B cell (primary cell): ENCODE results near the gene MYO16. TPM values are rescaled to one million over a fixed set of nuclear protein-coding genes. Genes with fewer than 3 reads are reported as not detected.

Experiments
- ATAC-seq: fragments of 200-7000 bp; cut with Tn5 transposase; one replicate; pipeline ENCODE4 v1.10.0; 2021; ENCODE audit warnings: low read depth, mild to moderate bottlenecking, moderate number of reproducible peaks, moderate library complexity
- CTCF ChIA-PET: fragments of 350-600 bp; sonication (Branson Sonifier 250); formaldehyde crosslinking; loops from one replicate; lab custom pipeline; 2021; ENCODE audit warnings: antibody characterized with exemption, inconsistent platforms; lab: Charles Lee
- POLR2A ChIA-PET: fragments of 350-600 bp; sonication (Branson Sonifier 250); formaldehyde crosslinking; loops from one replicate; lab custom pipeline; 2021; ENCODE audit warnings: antibody characterized with exemption; lab: Charles Lee
- DNase-seq: peaks from one replicate; pipeline ENCODE4 v3.0.0; 2013
- H2AFZ ChIP-seq: 2 replicates; pipeline ENCODE4 v1.6.1; 2012; ENCODE audit warnings: mild to moderate bottlenecking, low read depth, low read length; ENCODE audit not compliant: insufficient read depth, poor library complexity, severe bottlenecking
- H3K27ac ChIP-seq, 2 donors: 1 replicate in 1 of 2; 2 replicates in 1 of 2; pipeline ENCODE4 v1.5.1; 2012 to 2013; ENCODE audit warnings: low read length in 2 of 2, mild to moderate bottlenecking in 2 of 2, moderate library complexity in 1 of 2
- H3K27me3 ChIP-seq, 4 experiments: fragments of 200-600 bp in 1 of 4; sonication (generic) in 1 of 4; replicated peaks in 1 of 4; 1 replicate in 2 of 4; 2 replicates in 2 of 4; pipeline versions ENCODE4 v1.6.1 to v1.7.0; 2013 to 2016; ENCODE audit warnings: low read length in 3 of 4, mild to moderate bottlenecking in 2 of 4, mixed read lengths in 1 of 4, moderate library complexity in 1 of 4; ENCODE audit not compliant: insufficient read depth in 4 of 4, control insufficient read depth in 3 of 4; ENCODE audit errors: control extremely low read depth in 1 of 4
- H3K36me3 ChIP-seq, 2 experiments: replicated peaks in 1 of 2; 1 replicate in 1 of 2; 2 replicates in 1 of 2; pipeline versions ENCODE4 v1.6.1 to v1.7.1; 2013; ENCODE audit warnings: low read length in 1 of 2; ENCODE audit not compliant: insufficient read depth in 2 of 2, control insufficient read depth in 1 of 2; ENCODE audit errors: control extremely low read depth in 1 of 2, extremely low read depth in 1 of 2
- H3K4me1 ChIP-seq, 2 donors: fragments of 200-600 bp in 1 of 2; sonication (generic) in 1 of 2; 1 replicate in 1 of 2; 2 replicates in 1 of 2; pipeline versions ENCODE4 v1.5.1 to v1.6.1; 2013 to 2017; ENCODE audit warnings: low read length in 2 of 2; ENCODE audit not compliant: control insufficient read depth in 2 of 2, insufficient read depth in 2 of 2
- H3K4me2 ChIP-seq: replicated peaks from 2 replicates; pipeline ENCODE3; 2012; ENCODE audit warnings: mild to moderate bottlenecking, low read depth, low read length; ENCODE audit not compliant: poor library complexity, severe bottlenecking
- H3K4me3 ChIP-seq, 5 experiments: fragments of 200-600 bp in 1 of 5; sonication (generic) in 1 of 5; 1 replicate in 3 of 5; 2 replicates in 2 of 5; pipeline versions ENCODE4 v1.5.1 to v1.7.0; 2011 to 2016; ENCODE audit warnings: low read length in 4 of 5, mild to moderate bottlenecking in 4 of 5, low read depth in 2 of 5, control low read depth in 1 of 5, moderate library complexity in 1 of 5; ENCODE audit not compliant: insufficient read depth in 1 of 5; ENCODE audit errors: control extremely low read depth in 1 of 5, extremely low read depth in 1 of 5
- H3K79me2 ChIP-seq: fragments of 200-600 bp; sonication (generic); one replicate; pipeline ENCODE4 v1.6.0; 2016; ENCODE audit warnings: low read length; ENCODE audit not compliant: control insufficient read depth, insufficient read depth
- H3K9ac ChIP-seq: fragments of 200-600 bp; sonication (generic); 2 replicates; pipeline ENCODE4 v1.6.1; 2017; ENCODE audit warnings: mild to moderate bottlenecking, low read length, moderate library complexity
- H3K9me3 ChIP-seq, 3 donors: one replicate each; pipeline versions ENCODE4 v1.6.1 to v1.7.1; 2013; ENCODE audit warnings: low read length in 2 of 3; ENCODE audit not compliant: control insufficient read depth in 2 of 3, insufficient read depth in 1 of 3; ENCODE audit errors: control extremely low read depth in 1 of 3
- H4K20me1 ChIP-seq: 2 replicates; pipeline ENCODE4 v1.6.0; 2012; ENCODE audit warnings: mild to moderate bottlenecking, low read length; ENCODE audit not compliant: insufficient read depth, control insufficient read depth, poor library complexity, severe bottlenecking
- H3K27ac Mint-ChIP-seq: one replicate; pipeline ENCODE4 v1.8.0; 2021; ENCODE audit warnings: mixed read lengths
- H3K27me3 Mint-ChIP-seq: one replicate; pipeline ENCODE4 v1.8.0; 2021; ENCODE audit warnings: mixed read lengths
- H3K4me1 Mint-ChIP-seq: one replicate; pipeline ENCODE4 v1.8.0; 2021; ENCODE audit warnings: mixed read lengths
- H3K4me3 Mint-ChIP-seq: one replicate; pipeline ENCODE4 v1.8.0; 2021; ENCODE audit warnings: mixed read lengths
- H3K9me3 Mint-ChIP-seq: one replicate; pipeline ENCODE4 v1.8.0; 2022; ENCODE audit warnings: mixed read lengths; ENCODE audit not compliant: insufficient read depth
- CTCF ChIP-seq: fragments of 200-600 bp; IDR thresholded peaks from one replicate; pipeline ENCODE4 v1.8.0; 2022; ENCODE audit warnings: antibody characterized with exemption, mild to moderate bottlenecking
- EZH2 ChIP-seq: IDR thresholded peaks from 2 replicates; pipeline ENCODE4 v1.6.1; 2012; ENCODE audit warnings: borderline replicate concordance, low read depth, mild to moderate bottlenecking, moderate library complexity, low read length; ENCODE audit not compliant: insufficient read depth, poor library complexity, severe bottlenecking
- WGBS: methylation state at CpG from one replicate; pipeline ENCODE4 v1.1.5; 2013; ENCODE audit warnings: missing lambda C conversion rate; ENCODE audit not compliant: insufficient coverage; 5-methylcytosine and 5-hydroxymethylcytosine counted together
- intact Hi-C: fragments of 100-400 bp; cut with micrococcal nuclease; formaldehyde crosslinking; loops from one replicate; pipeline ENCODE4 v1.10.0; 2022
- polyA plus RNA-seq: library from polyadenylated mRNA; depleted of rRNA; stranded (reverse); fragments of >200 nt; gene quantifications from 2 replicates; pipeline ENCODE4 v1.2.3, GENCODE V29; 2012
- total RNA-seq, 2 donors: library from RNA; stranded (reverse); fragments of 120-200 nt in 1 of 2; gene quantifications; 1 replicate in 1 of 2; 2 replicates in 1 of 2; pipeline versions ENCODE4 v1.2.3 to v1.2.4, GENCODE V29; 2013 to 2022

MYO16 gene
- total and polyA plus RNA-seq, 2 donors (not counting 1 experiment from before 2014, with no cell fraction given): not detected

DNA sequence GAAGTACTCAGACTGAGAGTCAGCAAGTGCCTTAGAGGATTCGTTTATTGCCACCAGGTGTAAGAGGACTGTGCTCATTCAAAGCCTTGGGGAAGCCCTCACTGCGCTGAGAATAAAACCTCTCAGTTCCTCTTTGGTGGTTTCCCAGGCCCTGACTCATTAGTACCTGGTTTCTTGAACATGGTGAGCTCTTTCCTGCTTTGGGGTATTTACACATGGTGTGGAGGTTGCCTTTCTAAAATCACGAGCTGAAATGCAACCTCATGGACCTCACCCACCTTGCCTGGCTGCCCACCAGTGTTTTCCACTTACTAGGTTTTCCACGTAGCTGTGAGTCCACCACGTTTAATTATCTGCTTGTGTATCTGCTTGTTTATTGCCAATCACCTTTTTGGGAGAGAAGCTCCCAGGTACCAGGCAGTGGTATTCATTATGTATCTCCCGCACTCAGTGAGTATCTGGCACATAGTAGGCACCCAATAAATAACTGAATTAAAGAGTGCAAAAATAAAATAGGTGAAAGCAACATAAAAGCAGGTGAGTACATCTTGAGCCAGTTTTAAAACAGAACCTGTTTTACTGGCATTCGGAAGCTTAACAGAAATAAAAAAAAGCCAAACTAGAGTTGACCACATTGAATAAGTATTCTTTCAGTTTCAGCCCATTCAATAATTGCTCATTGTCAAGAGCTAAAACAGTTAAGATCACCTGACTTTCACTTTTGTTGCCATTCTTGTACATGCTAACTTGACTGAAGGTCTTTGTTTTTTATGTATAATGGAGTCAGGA is 533.0 kb downstream of the MYO16 start:
- H3K27me3 Mint-ChIP-seq: peaks cover 26% of the 10 kb centered on the region
- H3K9me3 ChIP-seq: no peaks in the 10 kb centered on the region
- CTCF ChIA-PET: interaction anchor here (0.7 to 1.8 kb wide), 4 partner anchors 16 to 625 kb away, joined by 3 to 5 read pairs (median 4); no protein-coding TSS in a partner anchor
- H3K4me3 ChIP-seq: no peak overlapping the region
- H3K27ac Mint-ChIP-seq: peak overlapping the region; percentile 85
- no peaks in the 10 kb centered on the region for H4K20me1 ChIP-seq
- intact Hi-C loops: loop anchor here (2.0 to 10.0 kb wide), 4 partner anchors 18 to 948 kb away; partner anchors contain the start of genes ABHD13, IRS2 and LIG4
- peaks cover 18 to 33% of the 10 kb centered on the region in 2 donors for H3K4me1 ChIP-seq
- H2AFZ ChIP-seq: no peak overlapping the region
- peaks cover 37% of the 10 kb centered on the region for H3K4me1 Mint-ChIP-seq
- ATAC-seq (peak; percentile 93), DNase-seq (peak; percentile 86)
- peak overlapping the region; percentile 54 for H3K4me2 ChIP-seq
- WGBS: 20% methylated on average over 4 of the region's 7 CpGs
- no peaks in the 10 kb centered on the region for H3K36me3 ChIP-seq
- H3K27ac ChIP-seq: peak overlapping the region in 1 of 2 donors; percentile 50
- H3K9me3 Mint-ChIP-seq: no peaks in the 10 kb centered on the region
- H3K79me2 ChIP-seq: no peaks in the 10 kb centered on the region
- no peak for TF ChIP-seq EZH2
- TF ChIP-seq CTCF: no peak
- peak overlapping the region; percentile 7 for H3K9ac ChIP-seq
- H3K27me3 ChIP-seq: peaks cover 0 to 4% (median 2%) of the 10 kb centered on the region in 4 experiments
- POLR2A ChIA-PET: interaction anchor here (1.3 kb wide), 1 partner anchor 625 kb away, joined by 3 read pairs; no protein-coding TSS in a partner anchor
- peak overlapping the region; percentile 82 for H3K4me3 Mint-ChIP-seq

- intact Hi-C loops: loop anchor here (2.0 to 10.0 kb wide), 4 partner anchors 18 to 948 kb away; partner anchors contain the start of genes ABHD13, IRS2 and LIG4
- H3K79me2 ChIP-seq: no peaks in the 10 kb centered on the region
- H3K36me3 ChIP-seq: no peaks in the 10 kb centered on the region
- no peaks in the 10 kb centered on the region for H4K20me1 ChIP-seq
- ATAC-seq: no peak
- 79% methylated on average over 2 of the region's 6 CpGs for WGBS
- Mint-ChIP-seq H3K27ac (peak overlapping the region; percentile 11), H3K9me3 (no peaks in the 10 kb centered on the region), H3K27me3 (peaks cover 20% of the 10 kb centered on the region), H3K4me1 (peaks cover 37% of the 10 kb centered on the region), H3K4me3 (peak overlapping the region; percentile 82)
- TF ChIP-seq CTCF: no peak
- no peak for TF ChIP-seq EZH2
- H3K4me3 ChIP-seq: no peak overlapping the region
- H3K27ac ChIP-seq: no peak overlapping the region
- no peaks in the 10 kb centered on the region for H3K9me3 ChIP-seq
- H3K27me3 ChIP-seq: peaks cover 0 to 4% (median 1%) of the 10 kb centered on the region in 4 experiments
- ChIA-PET POLR2A (no interaction called here), CTCF (interaction anchor here (0.7 kb wide), 1 partner anchor 624 kb away, joined by 3 read pairs; no protein-coding TSS in a partner anchor)
- peaks cover 18 to 33% of the 10 kb centered on the region in 2 donors for H3K4me1 ChIP-seq
- H2AFZ ChIP-seq: no peak overlapping the region
- DNase-seq: no peak
- peak overlapping the region; percentile 54 for H3K4me2 ChIP-seq
- H3K9ac ChIP-seq: no peak overlapping the region
Measured at GRCh38 chr13:109163037-109163379, 533.6 kb downstream of the MYO16 start.
